GM23248 (cell line): ENCODE results near the gene GSTO2. TPM values are rescaled to one million over a fixed set of nuclear protein-coding genes. Genes with fewer than 3 reads are reported as not detected.

ENCODE experiments used
- DNase-seq: peaks from one replicate; pipeline ENCODE4 v3.0.0-alpha.2; 2015
- H2AFZ ChIP-seq: fragments of 200-600 bp; sonication (generic); 2 replicates; pipeline ENCODE4 v1.6.1; 2016; ENCODE audit warnings: antibody characterized with exemption
- H3F3A ChIP-seq: fragments of 200-600 bp; sonication (generic); 2 replicates; pipeline ENCODE4 v1.6.1; 2016; ENCODE audit warnings: mild to moderate bottlenecking, antibody characterized with exemption, mixed run types; ENCODE audit not compliant: insufficient read depth
- H3K27ac ChIP-seq: fragments of 200-600 bp; sonication (generic); 2 replicates; pipeline ENCODE4 v1.5.1; 2016; ENCODE audit warnings: mild to moderate bottlenecking
- H3K27me3 ChIP-seq: fragments of 200-600 bp; sonication (generic); replicated peaks from 2 replicates; pipeline ENCODE4 v1.6.1; 2016; ENCODE audit warnings: mild to moderate bottlenecking; ENCODE audit not compliant: insufficient read depth
- H3K36me3 ChIP-seq: fragments of 200-600 bp; sonication (generic); 2 replicates; pipeline ENCODE4 v1.6.1; 2016; ENCODE audit warnings: low read depth, mild to moderate bottlenecking
- H3K4me1 ChIP-seq: fragments of 200-600 bp; sonication (generic); 2 replicates; pipeline ENCODE4 v1.6.1; 2016; ENCODE audit warnings: mild to moderate bottlenecking; ENCODE audit not compliant: insufficient read depth
- H3K4me2 ChIP-seq: fragments of 200-600 bp; sonication (generic); one replicate; pipeline ENCODE4 v1.6.1; 2016; ENCODE audit warnings: mild to moderate bottlenecking; ENCODE audit not compliant: unreplicated experiment
- H3K4me3 ChIP-seq: fragments of 200-600 bp; sonication (generic); 2 replicates; pipeline ENCODE4 v1.5.1; 2016; ENCODE audit warnings: mild to moderate bottlenecking
- H3K79me2 ChIP-seq: fragments of 200-600 bp; sonication (generic); 2 replicates; pipeline ENCODE4 v1.6.1; 2016; ENCODE audit warnings: mild to moderate bottlenecking; ENCODE audit not compliant: insufficient read depth
- H3K9ac ChIP-seq: fragments of 200-600 bp; sonication (generic); 2 replicates; pipeline ENCODE4 v1.6.1; 2016; ENCODE audit warnings: mild to moderate bottlenecking
- H3K9me2 ChIP-seq: fragments of 200-600 bp; sonication (generic); 2 replicates; pipeline ENCODE4 v1.6.1; 2016; ENCODE audit warnings: mixed run types, mild to moderate bottlenecking, moderate library complexity; ENCODE audit not compliant: insufficient read depth
- H3K9me3 ChIP-seq: fragments of 200-600 bp; sonication (generic); one replicate; pipeline ENCODE4 v1.6.1; 2017; ENCODE audit warnings: low read depth
- H4K20me1 ChIP-seq: fragments of 200-600 bp; sonication (generic); 2 replicates; pipeline ENCODE4 v1.6.0; 2016; ENCODE audit not compliant: insufficient read depth
- EZH2 ChIP-seq: fragments of 200-600 bp; sonication (generic); IDR thresholded peaks from 2 replicates; pipeline ENCODE4 v1.6.1; 2018; ENCODE audit warnings: antibody characterized with exemption, mild to moderate bottlenecking; ENCODE audit not compliant: insufficient read depth, poor library complexity, severe bottlenecking
- EZH2phosphoT487 ChIP-seq: fragments of 200-600 bp; sonication (generic); IDR thresholded peaks from 2 replicates; pipeline ENCODE4 v1.6.1; 2018; ENCODE audit warnings: antibody characterized with exemption, moderate library complexity, mild to moderate bottlenecking, low read depth; ENCODE audit not compliant: insufficient read depth
- WGBS, 2 experiments: methylation state at CpG; one replicate each; pipeline ENCODE4 v1.1.6; 2015 to 2017; ENCODE audit warnings: low lambda C conversion rate in 2 of 2, low coverage in 1 of 2; ENCODE audit errors: missing lambda C conversion rate in 2 of 2; 5-methylcytosine and 5-hydroxymethylcytosine counted together
- in situ Hi-C: fragments of 300-500 bp; cut with MboI; formaldehyde crosslinking; loops from 2 replicates; pipeline ENCODE4 v1.15.0; 2020
- polyA plus RNA-seq: library from polyadenylated mRNA; unstranded; fragments of >200 nt; fragmentation: Nextera tagmentation; extraction: Ambion mirVana; gene quantifications from 2 replicates; pipeline ENCODE4 v1.2.1, GENCODE V29; 2016
- total RNA-seq: library from RNA; depleted of rRNA; stranded (reverse); fragments of >200 nt; shearing (Covaris generic); gene quantifications from 2 replicates; pipeline ENCODE4 v1.2.3, GENCODE V29; 2014

Gene GSTO2
- total and polyA plus RNA-seq, 2 experiments from 2014 or later: 1.1 to 2.2 TPM

DNA sequence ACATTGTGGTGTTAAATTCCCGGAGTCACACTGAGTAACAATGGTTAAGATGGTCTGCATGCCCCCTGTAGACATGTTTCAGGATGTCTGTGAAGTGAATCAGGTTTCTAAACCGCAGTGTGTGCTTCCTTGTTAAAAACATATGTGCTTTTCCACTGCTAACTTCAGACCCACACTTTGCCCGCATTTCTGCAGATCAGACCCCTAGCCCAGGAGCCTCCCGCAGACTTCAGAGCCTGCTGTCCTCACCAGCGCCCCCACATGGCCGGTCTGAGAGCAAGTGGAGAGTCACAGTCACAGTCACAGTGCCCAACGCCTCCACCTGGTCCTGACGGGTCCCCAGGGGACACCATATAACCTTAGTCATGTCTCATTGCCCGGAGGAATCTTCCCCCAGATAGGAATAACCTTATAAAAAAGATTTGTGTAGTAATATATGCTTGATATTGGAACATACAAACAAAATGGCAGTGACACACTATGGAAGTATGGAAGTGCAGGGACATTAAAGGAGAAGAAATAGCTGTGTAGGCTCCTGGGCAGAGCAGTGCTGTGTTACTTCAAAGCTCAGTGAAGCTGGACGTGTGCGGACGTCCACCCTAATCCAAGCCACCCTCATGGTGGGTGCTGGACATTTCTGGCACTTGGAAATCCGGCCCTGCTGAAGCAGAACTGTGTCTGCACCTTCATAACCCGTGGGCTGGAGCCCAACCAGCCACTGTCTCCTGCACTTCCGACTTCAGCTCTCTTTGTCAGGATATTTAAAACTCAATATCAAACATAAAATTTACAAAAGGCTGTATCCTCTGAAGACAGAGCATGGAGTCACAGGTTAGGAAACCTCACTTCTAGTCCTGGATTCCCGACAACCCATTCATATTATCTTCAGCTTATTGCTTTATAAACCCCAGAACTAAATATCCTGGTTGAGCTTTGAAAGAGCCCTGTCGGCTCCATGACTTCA lies 29.0 kb downstream of the GSTO2 start:
- H3F3A ChIP-seq: peaks cover 35% of the 10 kb centered on the region
- H3K79me2 ChIP-seq: no peaks in the 10 kb centered on the region
- peaks cover 32% of the 10 kb centered on the region for H3K4me1 ChIP-seq
- no peaks in the 10 kb centered on the region for H4K20me1 ChIP-seq
- H3K27ac ChIP-seq: peak overlapping the region; percentile 100; the same call in 1 of the 2 replicates
- no peak overlapping the region for H2AFZ ChIP-seq
- H3K36me3 ChIP-seq: no peaks in the 10 kb centered on the region
- no peak overlapping the region for H3K4me3 ChIP-seq
- DNase-seq: peak; percentile 46
- H3K27me3 ChIP-seq: no peaks in the 10 kb centered on the region
- in situ Hi-C loops: loop anchor here (10.0 kb wide), 1 partner anchor 47 kb away; no protein-coding TSS in a partner anchor
- TF ChIP-seq EZH2phosphoT487 (no peak), EZH2 (no peak)
- no peaks in the 10 kb centered on the region for H3K9me3 ChIP-seq
- H3K4me2 ChIP-seq: no peak overlapping the region
- no peak overlapping the region; the same call in 1 of the 2 replicates for H3K9ac ChIP-seq
- no peaks in the 10 kb centered on the region for H3K9me2 ChIP-seq
- WGBS, 2 experiments: 68 to 69% methylated on average over 17 of the region's 17 CpGs

DNA sequence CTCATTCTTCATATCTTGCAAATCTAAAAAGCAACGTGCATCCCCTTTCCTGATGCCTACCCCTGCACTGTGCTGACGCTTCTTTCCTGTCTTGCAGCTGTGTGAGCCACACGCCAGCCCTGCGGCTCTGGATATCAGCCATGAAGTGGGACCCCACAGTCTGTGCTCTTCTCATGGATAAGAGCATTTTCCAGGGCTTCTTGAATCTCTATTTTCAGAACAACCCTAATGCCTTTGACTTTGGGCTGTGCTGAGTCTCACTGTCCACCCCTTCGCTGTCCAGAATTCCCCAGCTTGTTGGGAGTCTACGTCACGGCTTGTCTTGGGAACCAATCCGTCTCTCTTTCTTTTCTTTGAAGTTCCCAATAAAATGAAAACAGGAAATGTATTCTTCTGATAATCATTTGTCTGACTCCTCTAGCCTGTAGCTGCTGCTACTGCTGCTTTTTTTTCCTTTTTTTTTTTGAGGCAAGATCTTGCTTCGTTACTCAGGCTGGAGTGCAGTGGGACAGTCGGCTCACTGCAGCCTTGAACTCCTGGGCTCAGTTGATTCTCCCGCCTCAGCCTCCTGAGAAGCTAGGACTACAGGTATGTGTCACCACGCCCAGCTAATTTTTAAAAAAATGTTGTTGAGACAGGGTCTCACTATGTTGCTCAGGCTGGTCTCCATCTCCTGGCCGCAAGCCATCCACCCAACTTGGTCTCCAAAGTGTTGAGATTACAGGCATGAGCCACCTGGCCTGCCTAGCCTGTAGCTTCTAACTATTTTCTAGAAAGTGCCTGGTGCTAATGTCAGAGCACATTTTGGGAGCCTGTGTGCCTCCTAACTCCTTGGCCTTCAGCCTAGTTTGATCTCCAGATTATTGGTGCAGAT lies 30.3 kb downstream of the GSTO2 start:
- Histone ChIP-seq H3K4me3 (peak overlapping the region; percentile 38), H3K9ac (peak overlapping the region; percentile 96), H3K9me2 (no peaks in the 10 kb centered on the region), H3K4me2 (peak overlapping the region; percentile 53), H3K79me2 (no peaks in the 10 kb centered on the region), H3K4me1 (peaks cover 26% of the 10 kb centered on the region), H3K27ac (peak overlapping the region; percentile 100), H3K27me3 (no peaks in the 10 kb centered on the region), H2AFZ (0 out of 2 replicates have a peak overlapping the region, but pooled peaks have one; percentile 1), H4K20me1 (no peaks in the 10 kb centered on the region), H3F3A (peaks cover 34% of the 10 kb centered on the region), H3K36me3 (no peaks in the 10 kb centered on the region), H3K9me3 (no peaks in the 10 kb centered on the region)
- DNase-seq: peak; percentile 63
- TF ChIP-seq EZH2phosphoT487 (no peak), EZH2 (no peak)
- 54 to 55% methylated on average over 13 of the region's 13 CpGs for WGBS, 2 experiments
- in situ Hi-C loops: loop anchor here (10.0 kb wide), 1 partner anchor 46 kb away; no protein-coding TSS in a partner anchor

DNA sequence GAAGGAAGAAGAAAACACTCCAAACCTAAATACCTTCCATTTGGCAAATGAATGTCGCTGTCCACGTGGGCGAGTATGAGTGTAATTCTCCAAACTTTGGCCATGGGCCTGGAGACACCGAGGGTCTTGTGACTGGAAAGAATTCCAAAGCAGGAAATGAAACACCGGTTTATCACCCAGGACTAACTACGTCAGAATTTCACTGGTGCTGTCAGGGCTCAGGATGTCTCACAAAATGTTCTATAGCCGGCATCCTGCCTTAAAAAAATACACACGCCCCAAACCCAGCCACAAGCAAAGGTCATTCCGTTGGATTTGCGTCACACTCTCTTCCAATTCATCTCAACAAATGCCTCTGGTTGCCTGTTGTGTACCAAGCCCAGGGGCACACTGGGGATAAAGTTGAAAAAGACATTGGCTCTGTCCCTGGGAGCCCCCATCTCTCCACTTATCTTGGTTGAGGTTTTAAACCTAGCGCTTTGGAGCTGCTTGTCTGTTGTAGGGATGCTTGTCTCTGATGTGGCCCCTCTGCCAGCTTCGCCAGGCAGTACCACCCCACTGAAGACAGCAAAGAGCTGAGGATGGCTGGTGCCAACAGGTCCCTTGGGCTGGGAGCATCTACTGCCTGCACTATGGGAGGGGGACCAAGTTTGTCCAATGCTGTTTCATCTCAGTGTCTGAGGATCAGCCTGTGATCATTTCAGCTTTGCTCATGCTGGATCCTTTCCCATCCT lies 31.2 kb downstream of the GSTO2 start:
- no peaks in the 10 kb centered on the region for H3K27me3 ChIP-seq
- H3K36me3 ChIP-seq: no peaks in the 10 kb centered on the region
- DNase-seq: peak; percentile 99
- H3K9me3 ChIP-seq: no peaks in the 10 kb centered on the region
- WGBS, 2 experiments: 5 to 7% methylated on average over 12 of the region's 12 CpGs
- peak overlapping the region; percentile 100 for H3K27ac ChIP-seq
- peak overlapping the region; percentile 96 for H3K9ac ChIP-seq
- no peaks in the 10 kb centered on the region for H4K20me1 ChIP-seq
- no peaks in the 10 kb centered on the region for H3K79me2 ChIP-seq
- H3F3A ChIP-seq: peaks cover 41% of the 10 kb centered on the region
- no peaks in the 10 kb centered on the region for H3K9me2 ChIP-seq
- in situ Hi-C loops: no loop called here
- peak overlapping the region; percentile 93 for H3K4me2 ChIP-seq
- H3K4me3 ChIP-seq: peak overlapping the region; percentile 64
- TF ChIP-seq EZH2phosphoT487: no peak
- TF ChIP-seq EZH2: no peak
- peaks cover 26% of the 10 kb centered on the region for H3K4me1 ChIP-seq
- 0 out of 2 replicates have a peak overlapping the region, but pooled peaks have one; percentile 1 for H2AFZ ChIP-seq
